Measurements from ENCODE around the gene TMEM44. TPM values are rescaled to one million over a fixed set of nuclear protein-coding genes. Genes with fewer than 3 reads are reported as not detected.

The TMEM44 gene
- total RNA-seq, 2 donors from 2014 or later, result 1.8 to 9.6 TPM

DNA sequence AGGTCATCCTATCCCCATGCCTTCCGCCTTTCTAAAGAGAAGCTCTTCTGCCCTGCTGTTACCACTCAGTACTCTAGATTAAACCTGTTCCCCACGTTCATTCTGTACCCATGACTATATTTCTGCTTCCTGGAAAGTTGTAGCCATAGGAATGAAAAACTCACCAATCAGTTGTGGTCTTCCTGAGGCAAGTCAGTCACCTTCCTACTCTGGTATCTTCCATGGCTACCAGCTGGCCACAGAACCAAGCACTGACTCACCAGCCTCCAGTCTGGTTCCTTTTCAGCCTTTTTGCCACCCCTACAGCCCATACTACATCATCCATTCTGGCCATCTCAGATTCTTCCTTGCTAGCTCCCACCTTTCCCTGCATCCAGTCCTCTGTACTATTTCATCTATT lies 46.4 kb downstream of the TMEM44 start:
- intact Hi-C loops (cut with DNase I), result no loop called here
- H3K27ac ChIP-seq, result no peak overlapping the region

DNA sequence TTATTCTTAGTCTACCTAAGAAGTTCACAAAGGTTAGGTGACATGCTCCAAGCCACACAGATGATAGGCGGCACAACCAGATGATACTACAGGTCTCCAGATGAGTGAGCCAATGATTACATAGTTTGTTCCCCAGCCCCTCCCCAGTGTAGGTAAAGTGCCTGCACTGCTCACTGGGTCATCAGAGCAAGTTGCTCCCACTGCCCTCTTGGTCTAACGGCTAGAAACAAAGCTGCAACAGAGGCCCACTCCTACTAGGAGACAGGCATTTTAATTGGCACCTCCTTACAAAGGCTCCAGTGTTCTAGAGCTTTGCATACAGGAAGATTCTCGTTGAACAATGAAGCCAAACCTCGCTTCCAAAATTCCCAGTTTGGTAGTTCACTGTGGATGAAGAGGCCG lies 47.3 kb downstream of the TMEM44 start:
- ATAC-seq, result no peak
- Histone ChIP-seq H3K4me1 (peaks cover 25% of the 10 kb centered on the region), H3K27me3 (no peaks in the 10 kb centered on the region), H3K27ac (no peak overlapping the region), H3K4me3 (no peak overlapping the region), H3K9me3 (no peaks in the 10 kb centered on the region), H3K36me3 (replicated peaks in 1 of 2; ENCODE audit: insufficient read depth in 1 of 2, low read depth in 2 of 2) (no peaks in the 10 kb centered on the region)
- intact Hi-C loops (cut with DNase I), result no loop called here
- WGBS, 2 donors, result 60 to 76% methylated on average over 5 of the region's 5 CpGs
- no peak for DNase-seq
- TF ChIP-seq, protein P1, sequence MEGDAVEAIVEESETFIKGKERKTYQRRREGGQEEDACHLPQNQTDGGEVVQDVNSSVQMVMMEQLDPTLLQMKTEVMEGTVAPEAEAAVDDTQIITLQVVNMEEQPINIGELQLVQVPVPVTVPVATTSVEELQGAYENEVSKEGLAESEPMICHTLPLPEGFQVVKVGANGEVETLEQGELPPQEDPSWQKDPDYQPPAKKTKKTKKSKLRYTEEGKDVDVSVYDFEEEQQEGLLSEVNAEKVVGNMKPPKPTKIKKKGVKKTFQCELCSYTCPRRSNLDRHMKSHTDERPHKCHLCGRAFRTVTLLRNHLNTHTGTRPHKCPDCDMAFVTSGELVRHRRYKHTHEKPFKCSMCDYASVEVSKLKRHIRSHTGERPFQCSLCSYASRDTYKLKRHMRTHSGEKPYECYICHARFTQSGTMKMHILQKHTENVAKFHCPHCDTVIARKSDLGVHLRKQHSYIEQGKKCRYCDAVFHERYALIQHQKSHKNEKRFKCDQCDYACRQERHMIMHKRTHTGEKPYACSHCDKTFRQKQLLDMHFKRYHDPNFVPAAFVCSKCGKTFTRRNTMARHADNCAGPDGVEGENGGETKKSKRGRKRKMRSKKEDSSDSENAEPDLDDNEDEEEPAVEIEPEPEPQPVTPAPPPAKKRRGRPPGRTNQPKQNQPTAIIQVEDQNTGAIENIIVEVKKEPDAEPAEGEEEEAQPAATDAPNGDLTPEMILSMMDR (IDR thresholded peaks at IDR 0.05), result no peak
- TF ChIP-seq POLR2A (IDR thresholded peaks at IDR 0.05), result no peak

More for the DNA sequence above, 46.4 kb downstream of the TMEM44 start:
- no peak for ATAC-seq
- H3K9me3 ChIP-seq, result no peaks in the 10 kb centered on the region
- no peaks in the 10 kb centered on the region for H3K36me3 ChIP-seq (replicated peaks in 1 of 2; ENCODE audit: insufficient read depth in 1 of 2, low read depth in 2 of 2)
- TF ChIP-seq, protein P1 (IDR thresholded peaks at IDR 0.05), result no peak
- no peak for TF ChIP-seq POLR2A (IDR thresholded peaks at IDR 0.05)
- H3K4me1 ChIP-seq, result peaks cover 25% of the 10 kb centered on the region
- no peak for DNase-seq
- H3K27me3 ChIP-seq, result no peaks in the 10 kb centered on the region
- 79 to 82% methylated on average over 2 of the region's 2 CpGs for WGBS, 2 donors
- no peak overlapping the region for H3K4me3 ChIP-seq

DNA sequence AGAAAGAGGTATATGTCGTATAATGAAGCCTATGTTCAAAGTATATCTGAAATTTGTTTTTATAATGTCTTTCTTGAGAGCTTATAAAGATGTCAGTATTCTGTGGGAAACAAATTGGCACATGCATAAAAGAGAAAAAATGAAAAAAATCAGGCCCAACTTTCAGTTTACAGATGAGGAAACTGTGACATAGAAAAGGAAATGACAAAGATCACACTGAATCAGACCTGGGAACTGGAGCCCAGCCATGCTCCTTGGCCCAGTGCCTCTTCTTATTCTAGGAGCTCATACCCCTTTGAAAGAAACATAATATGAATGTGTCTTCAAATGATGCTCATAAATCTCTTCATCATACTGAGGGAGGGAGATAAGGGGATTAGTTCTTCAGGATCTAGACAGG lies 48.4 kb downstream of the TMEM44 start:
- DNase-seq (no peak), ATAC-seq (no peak)
- Histone ChIP-seq H3K27me3 (no peaks in the 10 kb centered on the region), H3K36me3 (replicated peaks in 1 of 2; ENCODE audit: insufficient read depth in 1 of 2, low read depth in 2 of 2) (no peaks in the 10 kb centered on the region), H3K27ac (peak overlapping the region in 1 of 4 donors; percentile 92), H3K4me3 (no peak overlapping the region), H3K9me3 (no peaks in the 10 kb centered on the region), H3K4me1 (peaks cover 25% of the 10 kb centered on the region)
- 92 to 96% methylated on average over 1 of the region's 1 CpG for WGBS, 2 donors
- intact Hi-C loops (cut with DNase I), result no loop called here
- no peak for TF ChIP-seq POLR2A (IDR thresholded peaks at IDR 0.05)
- TF ChIP-seq, protein P1 (IDR thresholded peaks at IDR 0.05), result no peak

DNA sequence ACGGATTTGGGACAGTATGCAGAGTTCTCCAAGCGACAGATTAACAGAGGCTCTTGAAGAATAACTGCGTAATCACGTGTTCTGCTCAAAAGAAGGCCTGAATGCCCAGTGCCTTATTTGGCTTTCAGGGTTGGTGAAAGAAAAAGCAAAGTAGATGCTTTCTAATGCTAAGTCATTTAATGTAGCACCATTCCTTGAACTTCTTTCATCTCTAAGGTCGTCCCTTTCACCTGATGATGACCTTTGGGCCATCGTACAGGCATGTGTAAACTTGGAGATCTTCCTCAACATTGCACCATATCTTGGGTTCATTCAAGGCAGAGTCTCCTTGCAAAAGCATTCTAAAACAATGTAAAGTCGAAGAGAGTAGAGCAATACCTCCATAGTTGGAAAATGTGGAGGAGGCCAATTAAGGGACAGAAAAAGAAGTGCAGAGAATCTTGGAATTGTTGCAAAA lies 48.9 kb downstream of the TMEM44 start:
- peaks cover 25% of the 10 kb centered on the region for H3K4me1 ChIP-seq
- no peak for DNase-seq
- TF ChIP-seq, protein P1 (IDR thresholded peaks at IDR 0.05), result no peak
- TF ChIP-seq POLR2A (IDR thresholded peaks at IDR 0.05), result no peak
- H3K27ac ChIP-seq, result peak overlapping the region; percentile 82 to 92 (median 88)
- no peaks in the 10 kb centered on the region for H3K36me3 ChIP-seq (replicated peaks in 1 of 2; ENCODE audit: insufficient read depth in 1 of 2, low read depth in 2 of 2)
- no peaks in the 10 kb centered on the region for H3K27me3 ChIP-seq
- intact Hi-C loops (cut with DNase I), result no loop called here
- peak; percentile 9 for ATAC-seq
- no peaks in the 10 kb centered on the region for H3K9me3 ChIP-seq
- WGBS, 2 donors, result 13 to 26% methylated on average over 6 to 7 of the region's 7 CpGs
- H3K4me3 ChIP-seq, result peak overlapping the region; percentile 30 to 69

DNA sequence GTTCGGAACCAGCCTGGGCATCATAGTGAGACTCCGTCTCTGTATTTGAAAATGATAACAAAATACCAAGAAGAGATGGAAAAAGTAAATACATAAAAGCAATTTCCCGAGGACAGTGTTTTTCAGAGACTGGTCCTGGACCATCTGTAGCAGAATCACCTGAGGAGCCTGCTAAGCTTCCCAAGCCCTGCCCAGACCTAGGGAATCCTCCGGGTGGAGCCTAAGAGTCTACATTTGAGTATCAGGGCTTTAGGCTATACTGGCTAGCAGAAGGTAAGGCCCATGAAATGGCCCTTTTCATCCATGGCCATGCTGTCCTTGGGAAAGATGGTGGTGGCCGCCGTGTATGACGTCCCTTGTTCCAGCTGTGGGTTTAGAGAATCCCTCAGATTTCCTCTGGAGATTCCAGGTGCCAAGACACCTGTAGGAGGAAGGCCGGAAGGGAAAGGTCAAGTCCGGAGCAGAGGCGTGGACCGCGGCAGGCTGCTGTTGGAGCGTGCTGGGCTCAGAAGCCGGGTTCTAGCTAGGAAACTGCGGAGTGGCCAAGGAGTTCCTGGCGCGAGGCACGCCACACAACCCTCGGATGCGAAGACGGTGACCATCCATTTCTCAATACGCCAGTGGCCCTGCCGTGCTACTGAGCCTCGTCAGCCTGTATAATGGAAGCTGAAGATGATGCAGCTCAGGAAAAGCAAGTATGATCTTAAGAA lies 50.9 kb downstream of the TMEM44 start:
- TF ChIP-seq, protein P1 (IDR thresholded peaks at IDR 0.05), result no peak
- TF ChIP-seq POLR2A (IDR thresholded peaks at IDR 0.05), result no peak
- Histone ChIP-seq H3K4me1 (peaks cover 25% of the 10 kb centered on the region), H3K27me3 (no peaks in the 10 kb centered on the region), H3K36me3 (replicated peaks in 1 of 2; ENCODE audit: insufficient read depth in 1 of 2, low read depth in 2 of 2) (no peaks in the 10 kb centered on the region), H3K4me3 (no peak overlapping the region), H3K9me3 (no peaks in the 10 kb centered on the region), H3K27ac (no peak overlapping the region)
- 92 to 93% methylated on average over 24 of the region's 24 CpGs for WGBS, 2 donors
- intact Hi-C loops (cut with DNase I), result no loop called here
- no peak for DNase-seq
- ATAC-seq, result no peak

All from body of pancreas (tissue), 4 donors.